K562 (cell line): ENCODE data around the gene KIAA0513. TPM values are rescaled to one million over a fixed set of nuclear protein-coding genes. Genes with fewer than 3 reads are reported as not detected.

Experiments used
- HSF4 ChIP-seq: fragments of 250-450 bp; sonication (Bioruptor Pico); IDR thresholded peaks from 2 replicates; pipeline ENCODE4 v2.1.2; 2022; ENCODE audit warnings: mild to moderate bottlenecking, moderate library complexity, borderline replicate concordance
- MAZ ChIP-seq, 2 experiments: fragments of 450-650 bp in 1 of 2; sonication (generic) in 1 of 2; formaldehyde crosslinking; IDR thresholded peaks in 1 of 2; conservative IDR thresholded peaks in 1 of 2; 2 replicates each; pipeline versions ENCODE4 v1.4.0 to v1.5.0; 2020; ENCODE audit warnings: mild to moderate bottlenecking in 1 of 2, missing genetic modification reagents in 1 of 2
- MBD1 ChIP-seq: fragments of 250-450 bp; sonication (Bioruptor Pico); IDR thresholded peaks from 2 replicates; pipeline ENCODE4 v1.8.0; 2022; ENCODE audit warnings: inconsistent platforms
- RFX1 ChIP-seq: fragments of 450-650 bp; IDR thresholded peaks from 2 replicates; pipeline ENCODE4 v1.6.1; 2016; ENCODE audit warnings: mild to moderate bottlenecking, moderate library complexity
- SMAD4 ChIP-seq: fragments of 250-450 bp; sonication (Bioruptor Pico); conservative IDR thresholded peaks from 2 replicates; pipeline ENCODE4 v1.8.0; 2021; ENCODE audit warnings: inconsistent platforms, mild to moderate bottlenecking, moderate library complexity
- ZNF212 ChIP-seq: fragments of 450-650 bp; formaldehyde crosslinking; IDR thresholded peaks from 2 replicates; pipeline ENCODE4 v1.4.0; 2020; ENCODE audit warnings: mild to moderate bottlenecking
- ZNF217 ChIP-seq: sonication (generic); formaldehyde crosslinking; IDR thresholded peaks from 2 replicates; pipeline ENCODE4 v1.8.0; 2022; ENCODE audit warnings: mild to moderate bottlenecking, missing genetic modification reagents
- ZNF512 ChIP-seq: IDR thresholded peaks from 2 replicates; pipeline ENCODE4 v1.6.1; 2016; ENCODE audit warnings: missing genetic modification characterization, missing compliant biosample characterization
- ZNF764 ChIP-seq: fragments of 250-450 bp; sonication (Bioruptor Pico); IDR thresholded peaks from 2 replicates; pipeline ENCODE4 v1.4.0; 2020; ENCODE audit warnings: low read depth, mild to moderate bottlenecking, moderate library complexity
- polyA plus RNA-seq, 8 experiments: library from polyadenylated mRNA; depleted of rRNA in 4 of 8; stranded (reverse) in 5 of 8; unstranded in 3 of 8; fragments of >200 nt; fragmentation: Nextera tagmentation in 2 of 8; fragmentation: Illumina TruSeq in 1 of 8; extraction: Ambion mirVana in 2 of 8; extraction: Trizol in 1 of 8; gene quantifications; 2 replicates each; pipeline versions ENCODE4 v1.2.1 to v1.2.3, GENCODE V29; 2011 to 2014; ENCODE audit warnings: inconsistent platforms in 1 of 8, missing spikeins in 1 of 8
- total RNA-seq, 7 experiments: library from RNA; depleted of rRNA in 6 of 7; stranded (reverse); fragments of >200 nt in 6 of 7; fragmentation: Illumina TruSeq in 2 of 7; extraction: Trizol in 2 of 7; gene quantifications; 2 replicates each; pipeline versions ENCODE4 v1.2.1 to v1.2.3, GENCODE V29; 2011 to 2021; ENCODE audit warnings: low replicate concordance in 1 of 7

KIAA0513 gene
- total and polyA plus RNA-seq, 9 of the 15 experiments (the other 6 are each of a cell fraction or from before 2014, with no cell fraction given) = 0.18 to 13.7 (median 10.2) TPM

GRCh38 chr16:85072076-85072860, 44.7 kb downstream of the KIAA0513 start (continued):
- no peak for TF ChIP-seq HSF4 (CRISPR knock-in tag)
- no peak for TF ChIP-seq ZNF212 (CRISPR knock-in tag)
- TF ChIP-seq RFX1 = no peak
- TF ChIP-seq MBD1 (CRISPR knock-in tag) = no peak
- no peak for TF ChIP-seq ZNF512 (tag)
- TF ChIP-seq SMAD4 (CRISPR knock-in tag) = no peak
- no peak for TF ChIP-seq ZNF217 (CRISPR knock-in tag)
- no peak for TF ChIP-seq MAZ (CRISPR knock-in tag; conservative IDR thresholded peaks at IDR 0.05 in 1 of 2, IDR thresholded peaks at IDR 0.05 in 1 of 2)
- TF ChIP-seq ZNF764 = no peak
